Breast epithelium (tissue), 4 donors: ENCODE results near the gene QSOX1. TPM values are rescaled to one million over a fixed set of nuclear protein-coding genes. Genes with fewer than 3 reads are reported as not detected.

ENCODE experiments used
- DNase-seq, 2 donors: peaks; one replicate each; pipeline ENCODE4 v3.0.0-alpha.2; 2019; ENCODE audit warnings: low spot score in 2 of 2
- H3K27ac ChIP-seq, 2 donors: fragments of 200-600 bp; sonication (generic) in 1 of 2; one replicate each; pipeline ENCODE4 v1.5.1; 2016 to 2019; ENCODE audit warnings: mild to moderate bottlenecking in 1 of 2
- H3K27me3 ChIP-seq, 2 donors: fragments of 200-600 bp; sonication (generic) in 1 of 2; one replicate each; pipeline versions ENCODE4 v1.5.1 to v1.6.0; 2017 to 2019; ENCODE audit warnings: control low read depth in 1 of 2, mild to moderate bottlenecking in 1 of 2
- H3K36me3 ChIP-seq: fragments of 200-600 bp; one replicate; pipeline ENCODE4 v1.5.1; 2019
- H3K4me1 ChIP-seq, 2 donors: fragments of 200-600 bp; sonication (generic); one replicate each; pipeline ENCODE4 v1.5.1; 2016 to 2019; ENCODE audit warnings: control low read depth in 1 of 2
- H3K4me3 ChIP-seq, 3 donors: fragments of 200-600 bp; sonication (generic); 1 replicate in 2 of 3; 2 replicates in 1 of 3; pipeline ENCODE4 v1.5.1; 2016 to 2019; ENCODE audit warnings: mild to moderate bottlenecking in 3 of 3, moderate library complexity in 2 of 3
- H3K9me3 ChIP-seq, 2 donors: fragments of 200-600 bp; sonication (generic) in 1 of 2; one replicate each; pipeline ENCODE4 v1.5.1; 2016 to 2019; ENCODE audit warnings: control low read depth in 1 of 2
- POLR2A ChIP-seq: fragments of 450-650 bp; IDR thresholded peaks from one replicate; pipeline ENCODE4 v1.6.1; 2016; ENCODE audit warnings: antibody characterized with exemption, mild to moderate bottlenecking, moderate library complexity
- POLR2AphosphoS5 ChIP-seq, 3 donors: sonication (generic); formaldehyde crosslinking; IDR thresholded peaks; one replicate each; pipeline ENCODE4 v1.6.1; 2017; ENCODE audit warnings: antibody characterized with exemption in 3 of 3
- intact Hi-C: fragments of 100-400 bp; cut with DNase I; formaldehyde crosslinking; loops from one replicate; pipeline ENCODE4 v1.15.1; 2023; ENCODE audit warnings: low total_unique reads
- total RNA-seq, 3 donors: library from RNA; depleted of rRNA; stranded (reverse); fragments of >200 nt; gene quantifications; one replicate each; pipeline ENCODE4 v1.1.0, GENCODE V29; 2016
- TF ChIP-seq, protein P1 (sequence below), 3 donors: fragments of 450-650 bp; IDR thresholded peaks; one replicate each; pipeline ENCODE4 v1.5.1; 2016 to 2017; ENCODE audit warnings: antibody characterized with exemption in 3 of 3, mild to moderate bottlenecking in 3 of 3, moderate library complexity in 3 of 3

Gene QSOX1
- total RNA-seq, 3 donors from 2014 or later = 43.3 to 85.5 (median 67.5) TPM

DNA sequence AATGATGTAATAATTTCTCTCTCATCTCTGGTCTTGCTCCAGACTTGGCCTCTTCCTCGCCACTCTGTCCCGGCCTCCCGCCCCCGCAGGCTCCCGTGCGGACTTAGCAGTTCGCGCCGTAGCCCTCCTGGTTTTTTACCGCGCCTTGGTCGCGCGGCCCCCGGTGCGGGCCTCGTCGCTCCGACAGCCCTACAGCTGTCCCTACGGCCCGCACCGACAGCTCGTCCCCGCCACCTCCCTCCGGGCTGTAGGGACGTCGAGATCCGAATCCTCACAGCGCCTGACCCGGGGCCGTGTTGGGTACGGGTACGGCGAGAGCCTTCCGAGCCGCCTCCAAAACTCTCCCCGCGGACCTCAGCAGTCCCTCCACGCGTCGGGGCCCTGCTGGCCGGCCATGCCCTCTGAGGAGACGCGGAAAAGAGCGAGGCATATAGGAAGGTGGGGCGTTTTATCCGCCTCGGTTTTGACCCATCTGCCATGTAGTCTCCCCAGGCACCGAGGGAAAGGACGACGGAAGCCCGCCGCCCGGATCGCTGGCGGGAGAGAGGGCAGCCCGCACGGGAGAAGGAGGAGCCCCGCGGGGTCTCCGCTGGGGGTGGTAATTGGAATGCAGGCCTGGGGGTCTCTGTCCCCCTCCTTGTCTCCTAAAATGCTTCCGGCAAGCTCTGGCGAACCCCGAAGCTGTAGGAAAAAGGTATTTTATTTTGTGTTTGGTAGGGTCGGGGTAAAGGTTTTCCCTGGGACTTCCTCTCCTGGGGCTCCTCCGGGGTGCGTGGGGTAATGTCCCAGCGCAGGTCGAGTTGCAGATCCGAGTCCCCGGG, 78.7 kb downstream of the QSOX1 start:
- H3K4me3 ChIP-seq = peak overlapping the region in 1 of 3 donors; percentile 15
- H3K9me3 ChIP-seq = no peaks in the 10 kb centered on the region
- H3K36me3 ChIP-seq = no peaks in the 10 kb centered on the region
- H3K27me3 ChIP-seq = peaks cover 19 to 99% of the 10 kb centered on the region in 2 donors
- peaks cover 16 to 24% of the 10 kb centered on the region in 2 donors for H3K4me1 ChIP-seq
- TF ChIP-seq, protein P1, sequence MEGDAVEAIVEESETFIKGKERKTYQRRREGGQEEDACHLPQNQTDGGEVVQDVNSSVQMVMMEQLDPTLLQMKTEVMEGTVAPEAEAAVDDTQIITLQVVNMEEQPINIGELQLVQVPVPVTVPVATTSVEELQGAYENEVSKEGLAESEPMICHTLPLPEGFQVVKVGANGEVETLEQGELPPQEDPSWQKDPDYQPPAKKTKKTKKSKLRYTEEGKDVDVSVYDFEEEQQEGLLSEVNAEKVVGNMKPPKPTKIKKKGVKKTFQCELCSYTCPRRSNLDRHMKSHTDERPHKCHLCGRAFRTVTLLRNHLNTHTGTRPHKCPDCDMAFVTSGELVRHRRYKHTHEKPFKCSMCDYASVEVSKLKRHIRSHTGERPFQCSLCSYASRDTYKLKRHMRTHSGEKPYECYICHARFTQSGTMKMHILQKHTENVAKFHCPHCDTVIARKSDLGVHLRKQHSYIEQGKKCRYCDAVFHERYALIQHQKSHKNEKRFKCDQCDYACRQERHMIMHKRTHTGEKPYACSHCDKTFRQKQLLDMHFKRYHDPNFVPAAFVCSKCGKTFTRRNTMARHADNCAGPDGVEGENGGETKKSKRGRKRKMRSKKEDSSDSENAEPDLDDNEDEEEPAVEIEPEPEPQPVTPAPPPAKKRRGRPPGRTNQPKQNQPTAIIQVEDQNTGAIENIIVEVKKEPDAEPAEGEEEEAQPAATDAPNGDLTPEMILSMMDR (IDR thresholded peaks at IDR 0.05) = no peak
- TF ChIP-seq POLR2AphosphoS5 (IDR thresholded peaks at IDR 0.05) (no peak), POLR2A (no peak)
- intact Hi-C loops = no loop called here
- no peak overlapping the region for H3K27ac ChIP-seq
- no peak for DNase-seq

DNA sequence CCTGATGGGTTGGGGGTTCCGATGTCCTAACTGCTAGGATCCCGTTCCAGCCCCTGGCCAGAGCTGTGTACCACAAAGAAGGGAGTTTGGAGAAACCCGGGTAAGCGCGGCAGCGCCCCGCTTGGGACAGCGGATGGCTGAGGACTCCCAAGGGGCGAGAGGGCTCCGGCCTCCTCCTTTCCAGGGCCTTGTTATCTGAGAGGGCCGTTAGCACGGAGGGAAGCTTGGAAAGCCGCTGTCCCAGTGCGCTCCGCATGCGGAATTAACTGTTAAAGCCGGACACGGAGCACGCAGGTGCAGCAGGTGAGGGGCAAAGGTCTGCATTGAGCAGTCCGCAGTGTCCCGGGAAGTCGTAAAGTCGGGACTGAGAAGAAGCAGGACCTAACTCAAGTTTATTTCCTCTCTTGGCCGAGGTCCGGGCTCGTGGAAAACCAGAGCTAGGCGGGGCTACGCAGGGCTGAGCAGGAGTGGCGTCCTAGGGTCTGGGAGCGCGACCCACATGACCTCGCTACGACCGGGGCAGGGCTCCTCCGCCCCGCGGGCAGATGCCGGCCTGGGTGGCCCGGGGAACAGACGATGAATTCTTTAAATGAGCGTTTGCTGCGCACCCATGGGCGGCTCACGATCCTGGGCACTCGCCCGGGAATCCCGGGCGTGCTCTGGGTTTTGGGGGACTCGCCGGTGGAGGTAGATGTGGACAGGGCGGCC, 79.9 kb downstream of the QSOX1 start:
- Histone ChIP-seq H3K4me3 (peak overlapping the region in 2 of 3 donors; percentile 3 to 56), H3K9me3 (no peaks in the 10 kb centered on the region), H3K27ac (no peak overlapping the region), H3K4me1 (peaks cover 8 to 19% of the 10 kb centered on the region in 2 donors), H3K27me3 (peaks cover 16 to 99% of the 10 kb centered on the region in 2 donors), H3K36me3 (no peaks in the 10 kb centered on the region)
- DNase-seq = no peak
- intact Hi-C loops = no loop called here
- TF ChIP-seq POLR2AphosphoS5 (IDR thresholded peaks at IDR 0.05) (no peak), POLR2A (no peak)
- TF ChIP-seq, protein P1 (IDR thresholded peaks at IDR 0.05) = no peak

DNA sequence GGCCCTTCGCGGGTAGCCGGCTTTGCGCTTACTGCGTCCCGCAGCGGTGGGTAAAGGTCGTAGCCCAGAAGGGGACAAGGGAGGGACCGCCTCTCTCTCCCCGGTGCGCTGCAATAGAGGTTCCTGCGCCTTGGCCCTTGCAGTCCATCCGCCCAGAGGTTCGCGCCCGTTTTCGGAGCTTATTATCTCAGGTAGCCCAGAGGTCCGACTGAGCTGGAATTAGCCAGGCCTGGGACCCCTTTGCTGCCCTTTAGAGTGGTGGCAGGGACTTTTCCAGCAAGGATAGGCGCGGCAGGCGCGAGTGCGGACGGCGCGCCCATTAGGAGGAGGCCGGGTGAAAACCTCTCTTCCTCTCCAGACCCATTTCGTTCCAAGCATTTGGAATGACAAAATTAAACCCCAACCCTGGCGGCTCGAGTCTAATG, 80.4 kb downstream of the QSOX1 start:
- Histone ChIP-seq H3K27me3 (peaks cover 16 to 100% of the 10 kb centered on the region in 2 donors), H3K4me3 (peak overlapping the region in 2 of 3 donors; percentile 3 to 56), H3K27ac (no peak overlapping the region), H3K9me3 (no peaks in the 10 kb centered on the region), H3K36me3 (no peaks in the 10 kb centered on the region), H3K4me1 (peaks cover 8 to 19% of the 10 kb centered on the region in 2 donors)
- intact Hi-C loops = no loop called here
- no peak for DNase-seq
- TF ChIP-seq POLR2A = no peak
- TF ChIP-seq POLR2AphosphoS5 (IDR thresholded peaks at IDR 0.05) = no peak
- TF ChIP-seq, protein P1 (IDR thresholded peaks at IDR 0.05) = no peak

DNA sequence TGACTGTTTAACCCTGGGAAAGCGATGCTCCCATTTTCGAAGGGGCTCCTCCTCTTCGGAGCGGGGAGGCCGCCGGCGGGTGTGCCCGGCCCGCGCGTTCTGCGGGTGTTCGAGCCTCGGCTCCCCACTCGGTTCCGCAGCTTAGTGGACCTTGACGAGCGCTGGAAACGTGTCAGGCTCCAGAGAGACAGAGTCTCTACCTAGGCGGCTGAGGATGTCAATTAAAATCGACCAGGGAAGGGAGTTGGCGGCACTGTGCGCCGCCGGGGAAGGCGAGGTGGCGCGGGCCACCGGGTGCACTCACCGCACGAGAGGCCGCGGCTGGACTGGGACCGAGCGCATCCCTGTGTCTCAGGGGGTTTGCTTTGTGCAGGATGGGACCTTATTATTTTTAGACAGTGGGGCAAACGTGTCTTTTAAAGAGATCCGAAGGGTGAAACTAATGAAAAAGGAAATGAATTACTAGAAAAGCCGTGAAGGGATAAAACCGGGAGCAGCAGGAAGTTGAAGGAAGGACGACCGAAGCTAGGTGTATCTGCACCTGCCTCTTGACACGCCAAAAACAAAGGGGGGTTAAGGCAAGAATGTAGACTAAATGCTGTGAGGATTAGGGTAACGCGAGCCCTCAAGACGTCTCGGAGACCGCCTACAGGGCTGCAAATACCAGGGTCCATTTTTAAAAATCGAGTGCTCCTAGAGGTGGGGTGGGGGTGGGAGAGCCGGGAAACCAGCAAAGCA, 81.0 kb downstream of the QSOX1 start:
- H3K36me3 ChIP-seq = no peaks in the 10 kb centered on the region
- DNase-seq = no peak
- TF ChIP-seq POLR2A (no peak), POLR2AphosphoS5 (IDR thresholded peaks at IDR 0.05) (no peak)
- TF ChIP-seq, protein P1 (IDR thresholded peaks at IDR 0.05) = no peak
- no peak overlapping the region for H3K27ac ChIP-seq
- H3K9me3 ChIP-seq = no peaks in the 10 kb centered on the region
- H3K4me3 ChIP-seq = peak overlapping the region in 2 of 3 donors; percentile 3 to 56
- intact Hi-C loops = no loop called here
- peaks cover 4 to 16% of the 10 kb centered on the region in 2 donors for H3K4me1 ChIP-seq
- H3K27me3 ChIP-seq = peaks cover 14 to 100% of the 10 kb centered on the region in 2 donors
